ENCODE results near the gene COBLL1.

GRCh38 chr2:164761737-164762460, 79.7 kb downstream of the COBLL1 start:
- no peak for TF ChIP-seq POLR2A (IDR thresholded peaks at IDR 0.05)
- no peak for TF ChIP-seq CTCF (IDR thresholded peaks at IDR 0.05)

Data from heart left ventricle (tissue), 13 donors.